NK-92 treated with Interleukin-12 subunit alpha and Interleukin-12 subunit beta, amount 100 ng/mL, for 24 hours (cell line): ENCODE data around the gene SLC27A4.
A peak's percentile ranks its signal among the peaks of the same experiment; 100 is the strongest.

Experiments used
- DNase-seq: peaks from one replicate; lab custom pipeline; 2025; lab: John Stamatoyannopoulos, UW

The SLC27A4 gene

GRCh38 chr9:128339761-128340690 lies at the start of gene SLC27A4:
SLC27A4 (plus strand) TSS chr9:128340527; CDS start chr9:128343133, 2,606 bp downstream.
- peak; percentile 60 for DNase-seq

DNA sequence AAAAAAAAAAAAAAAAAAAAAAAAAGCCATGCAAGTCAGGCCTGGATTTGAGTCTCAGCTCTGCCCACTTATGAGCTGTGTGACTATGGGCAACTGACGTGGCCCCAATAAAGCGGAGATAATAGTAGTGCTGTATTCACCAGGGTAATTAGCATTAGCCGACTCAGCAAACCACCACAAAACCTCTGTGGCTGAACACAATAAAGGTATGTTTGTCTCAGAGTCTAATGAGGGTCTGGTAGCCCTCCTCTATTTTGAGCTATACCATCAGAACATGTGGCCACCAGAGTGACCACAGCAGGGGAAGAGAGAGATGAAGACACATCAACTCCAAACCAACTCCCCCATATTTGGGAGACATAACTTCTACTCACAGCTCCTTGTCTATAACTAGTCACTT lies 48.3 kb upstream of the SLC27A4 start:
- DNase-seq, result no peak

- DNase-seq, result no peak
These were observed 47.2 kb upstream of the SLC27A4 start for GRCh38 chr9:128293091-128293490.

DNA sequence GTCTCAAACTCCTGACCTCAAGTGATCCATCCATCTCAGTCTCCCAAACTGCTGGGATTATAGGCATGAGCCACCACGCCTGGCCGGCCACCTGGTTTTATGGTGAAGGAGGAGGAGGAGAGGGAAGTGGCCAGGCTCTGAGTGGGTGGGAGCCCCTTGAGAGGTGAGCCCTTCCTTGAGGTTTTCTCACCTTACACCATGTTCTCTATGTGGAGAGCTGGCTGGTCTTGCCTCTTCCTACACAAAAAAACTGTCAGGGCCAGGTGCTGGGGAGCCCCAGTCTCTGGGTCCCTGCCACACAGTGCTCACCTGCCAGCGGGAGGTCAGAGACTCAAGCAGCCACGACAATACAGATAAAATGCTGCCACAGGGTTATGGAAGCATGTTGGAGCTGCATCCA lies 46.2 kb upstream of the SLC27A4 start:
- no peak for DNase-seq

DNA sequence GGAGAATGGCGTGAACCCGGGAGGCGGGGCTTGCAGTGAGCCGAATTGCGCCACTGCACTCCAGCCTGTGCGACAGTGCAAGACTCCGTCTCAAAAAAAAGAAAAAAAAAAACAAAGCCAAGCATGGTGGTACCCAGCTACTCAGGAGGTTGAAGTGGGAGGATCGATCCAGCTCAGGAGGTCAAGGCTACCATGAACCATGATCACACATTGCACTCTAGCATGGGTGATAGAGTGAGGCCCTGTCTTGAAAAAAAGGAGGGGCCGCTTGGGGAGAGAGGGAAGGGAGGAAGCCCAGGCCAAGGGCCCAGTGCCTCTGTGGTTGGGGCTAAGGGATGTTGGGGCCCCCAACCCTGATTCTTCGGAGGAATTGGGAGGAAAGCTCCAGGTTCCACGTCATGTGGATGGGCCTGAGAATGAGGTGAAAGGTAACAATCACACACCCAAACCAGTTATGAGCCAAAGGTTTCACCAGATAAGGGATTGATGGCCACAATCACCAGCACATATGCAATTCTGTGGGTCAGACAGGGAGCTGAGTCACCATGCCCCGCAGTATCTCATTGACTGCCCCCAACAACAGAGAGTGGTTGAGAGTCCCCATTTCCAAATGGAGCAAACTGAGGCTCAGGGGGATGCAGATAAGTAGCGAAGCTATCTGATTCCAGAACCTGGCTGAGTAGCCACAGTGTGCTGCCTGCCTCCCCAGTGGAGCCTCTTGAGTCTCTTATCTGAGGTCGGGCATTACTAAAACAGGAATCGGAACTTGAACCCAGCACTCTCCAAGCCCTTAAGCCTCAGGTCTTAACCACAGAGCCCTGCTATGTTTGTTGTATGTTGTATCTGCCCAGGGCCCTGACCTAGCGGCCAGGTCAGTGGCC lies 43.7 kb upstream of the SLC27A4 start:
- DNase-seq, result no peak

DNA sequence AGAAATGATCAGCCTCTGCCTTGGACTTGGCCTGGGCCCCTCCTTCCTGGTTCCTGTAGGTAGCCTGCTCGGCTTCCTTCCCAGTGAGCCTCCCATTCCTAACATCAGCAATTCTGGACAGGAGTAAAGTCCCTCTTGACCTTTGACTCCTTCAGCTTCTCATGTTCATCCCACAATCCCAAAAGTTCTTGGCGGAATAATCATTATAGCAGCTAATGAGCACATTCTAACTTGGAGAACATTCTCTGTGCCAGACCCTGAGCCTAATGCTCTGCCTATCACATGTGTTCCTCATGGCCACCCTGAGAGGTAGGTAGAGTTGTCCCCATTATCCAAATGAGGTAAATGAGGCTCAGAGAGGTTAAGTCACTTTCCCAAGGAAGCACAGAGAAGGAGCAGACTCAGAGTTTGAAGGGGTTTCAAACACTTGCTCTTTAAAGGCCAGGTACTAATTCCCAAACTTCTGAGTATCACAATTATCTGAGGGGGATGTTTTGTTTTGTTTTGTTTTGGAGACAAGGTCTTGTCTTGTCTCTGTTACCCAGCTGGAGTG lies 43.0 kb upstream of the SLC27A4 start:
- DNase-seq, result no peak

GRCh38 chr9:128298535-128299482 lies 41.5 kb upstream of the SLC27A4 start:
- DNase-seq, result no peak

- DNase-seq, result no peak
These were observed 36.0 kb upstream of the SLC27A4 start for GRCh38 chr9:128304136-128304970.

- DNase-seq, result no peak
These were observed 35.4 kb upstream of the SLC27A4 start for GRCh38 chr9:128304971-128305288.

DNA sequence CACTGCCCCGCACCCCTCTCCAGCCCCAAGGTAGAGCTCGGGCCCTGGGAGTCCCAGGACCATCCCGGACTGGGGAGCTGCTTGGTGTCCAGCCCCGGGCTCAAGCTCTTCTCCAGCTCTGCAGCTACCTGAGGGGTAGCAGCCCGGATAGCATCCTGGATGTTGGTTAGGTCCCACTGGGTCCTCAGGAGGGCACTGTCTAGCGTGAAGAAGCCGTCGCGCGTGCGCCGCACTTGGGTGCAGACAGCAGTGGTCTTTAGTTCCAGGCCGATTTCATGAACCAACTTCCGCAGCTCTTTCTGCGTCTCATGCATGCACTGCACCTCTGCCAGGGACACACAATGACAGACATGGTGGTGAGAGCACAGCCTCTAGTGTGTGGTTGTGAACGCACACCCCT lies 30.8 kb upstream of the SLC27A4 start:
- no peak for DNase-seq

DNA sequence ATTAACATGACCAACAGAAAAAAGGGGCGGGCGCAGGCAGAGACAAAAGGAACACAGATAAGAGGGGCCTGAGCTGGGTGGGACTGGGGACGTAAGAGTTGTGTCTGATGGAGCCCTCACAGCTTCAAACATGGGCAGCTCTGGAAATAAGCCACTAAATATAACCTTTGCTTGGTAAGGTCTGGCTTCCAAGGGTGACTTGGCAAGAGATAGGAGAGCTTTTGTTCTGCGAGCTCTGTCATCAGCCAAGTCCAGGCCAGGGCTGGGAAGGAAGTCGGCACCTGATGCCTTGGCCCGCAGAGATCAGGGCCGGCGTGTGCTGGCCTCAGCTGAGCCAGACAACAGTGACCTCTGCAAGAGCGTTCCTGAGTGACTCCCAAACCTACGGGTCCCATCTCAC lies 29.9 kb upstream of the SLC27A4 start:
- DNase-seq, result no peak

DNA sequence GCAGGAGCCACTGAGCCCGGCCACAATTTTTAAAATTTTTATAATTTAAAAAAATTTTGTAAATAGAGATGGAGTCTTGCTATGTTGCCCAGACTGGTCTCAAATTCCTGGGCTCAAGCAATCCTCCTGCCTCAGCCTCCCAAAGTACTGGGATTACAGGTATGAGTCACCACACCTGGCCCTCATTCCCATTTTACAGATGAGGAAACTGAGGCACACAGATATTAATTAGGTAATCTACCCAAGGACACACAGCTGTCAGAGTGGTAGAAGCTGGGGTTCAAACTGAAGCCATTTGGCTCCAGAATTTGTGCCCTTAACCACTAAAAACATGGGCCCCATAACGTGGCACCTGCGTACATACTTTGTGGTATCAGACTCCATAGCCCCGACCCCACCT lies 25.6 kb upstream of the SLC27A4 start:
- DNase-seq, result no peak

DNA sequence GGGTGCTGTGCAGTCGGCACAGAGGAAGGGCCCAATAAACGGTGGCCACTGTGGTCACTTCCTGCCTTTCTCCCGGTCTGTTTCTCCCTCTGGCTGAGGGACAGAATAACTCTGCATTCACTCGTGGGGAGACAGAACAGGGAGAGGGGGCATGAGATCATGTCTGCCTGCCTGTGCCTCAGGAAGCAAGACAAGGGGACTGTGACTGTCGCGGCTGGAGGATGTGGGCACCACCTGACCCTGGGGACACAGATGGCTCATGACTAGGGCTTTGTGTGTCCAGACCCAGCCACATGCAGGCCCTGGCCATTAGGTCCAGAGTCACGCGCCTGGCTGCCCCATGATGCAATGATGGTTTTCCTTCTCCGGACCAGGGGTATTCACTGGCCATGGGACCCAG lies 23.9 kb upstream of the SLC27A4 start:
- no peak for DNase-seq

- DNase-seq, result no peak
These were observed 22.7 kb upstream of the SLC27A4 start for GRCh38 chr9:128317629-128318028.

DNA sequence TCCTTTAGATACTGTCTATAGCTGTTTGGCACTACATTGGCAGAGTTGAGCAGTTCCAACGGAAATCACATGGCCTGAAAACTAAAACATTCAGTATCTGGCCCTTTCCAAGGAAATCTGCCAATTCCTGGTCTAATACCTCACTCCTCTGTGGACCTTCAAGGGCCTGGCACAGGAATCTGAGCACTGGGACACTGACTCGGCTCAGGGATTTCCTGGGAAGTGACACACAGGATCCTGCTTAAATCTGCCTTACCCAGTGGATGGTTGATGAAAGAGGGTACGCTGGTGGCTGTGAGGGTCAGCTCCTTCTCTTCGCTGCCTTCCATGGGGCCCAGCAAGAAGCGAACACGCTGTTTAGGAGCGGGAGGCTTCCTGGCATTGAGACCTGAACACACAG lies 19.0 kb upstream of the SLC27A4 start:
- DNase-seq, result no peak

- no peak for DNase-seq
These were observed 18.4 kb upstream of the SLC27A4 start for GRCh38 chr9:128321879-128322403.

DNA sequence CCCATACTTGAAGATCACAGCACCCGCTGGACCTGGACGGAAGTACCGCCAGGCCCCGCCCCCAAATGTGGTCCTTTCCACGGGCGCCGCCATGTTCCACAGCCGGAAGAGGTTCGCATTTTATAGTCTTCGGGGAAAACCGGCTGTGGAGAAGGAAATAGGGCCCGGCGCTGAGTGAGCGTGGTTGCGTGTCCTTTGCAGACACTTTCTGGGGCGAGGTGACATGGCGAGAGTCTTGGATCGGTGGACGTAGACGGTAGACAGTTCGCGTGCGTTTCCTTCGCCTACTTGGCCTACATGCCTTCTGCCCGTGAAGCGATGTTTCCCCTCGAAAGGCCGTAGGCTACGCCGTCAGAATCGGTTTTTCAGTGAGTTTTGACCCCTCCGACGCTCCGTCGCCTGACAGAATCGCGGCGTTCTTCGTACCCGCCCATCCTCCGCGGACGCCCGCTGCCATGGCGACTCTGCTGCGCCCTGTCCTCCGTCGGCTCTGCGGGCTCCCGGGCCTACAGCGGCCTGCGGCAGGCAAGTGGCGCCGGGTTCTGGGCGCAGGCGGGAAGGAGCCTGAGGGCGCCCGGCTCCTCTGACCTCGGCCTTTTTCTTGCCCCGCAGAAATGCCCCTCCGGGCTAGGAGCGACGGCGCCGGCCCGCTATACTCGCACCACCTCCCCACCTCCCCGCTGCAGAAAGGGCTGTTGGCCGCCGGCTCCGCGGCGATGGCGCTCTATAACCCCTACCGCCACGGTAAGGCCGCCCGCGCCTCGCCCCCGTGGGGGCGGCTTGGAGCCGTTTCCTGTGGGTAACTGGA lies 17.7 kb upstream of the SLC27A4 start, which contains the start of the genes COQ4 and TRUB2:
COQ4 (plus strand) TSS at position 436 of the 808 bp plus-strand sequence; CDS start at position 456, 20 bp downstream.
TRUB2 (minus strand) TSS at position 44 of the 808 bp plus-strand sequence; CDS start at position 5, 39 bp downstream.
- peak; percentile 79 for DNase-seq

DNA sequence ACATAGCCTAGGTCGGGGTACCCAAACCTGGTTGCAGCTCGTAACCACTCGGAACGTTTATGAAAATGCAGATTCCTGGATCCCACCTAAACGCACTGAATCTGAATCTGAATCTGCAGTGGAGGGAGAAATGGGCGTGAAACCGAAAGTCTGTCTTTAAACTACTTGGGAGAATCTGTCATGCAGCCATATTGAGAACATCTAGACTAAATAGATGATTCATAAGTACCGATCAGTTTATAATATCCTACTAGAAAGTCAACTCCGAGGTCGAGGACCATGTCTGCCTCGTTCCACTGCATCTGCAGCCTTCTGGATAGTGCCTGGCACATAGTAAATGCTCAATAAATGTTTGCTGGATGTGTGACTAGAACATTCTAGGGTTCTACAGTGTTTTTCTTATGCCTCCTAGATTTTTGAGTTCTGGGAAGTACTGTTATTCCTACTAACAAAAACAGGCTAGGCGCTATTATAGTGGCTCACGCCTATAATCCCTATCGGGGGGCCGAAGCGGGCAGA lies 17.1 kb upstream of the SLC27A4 start:
- no peak for DNase-seq

DNA sequence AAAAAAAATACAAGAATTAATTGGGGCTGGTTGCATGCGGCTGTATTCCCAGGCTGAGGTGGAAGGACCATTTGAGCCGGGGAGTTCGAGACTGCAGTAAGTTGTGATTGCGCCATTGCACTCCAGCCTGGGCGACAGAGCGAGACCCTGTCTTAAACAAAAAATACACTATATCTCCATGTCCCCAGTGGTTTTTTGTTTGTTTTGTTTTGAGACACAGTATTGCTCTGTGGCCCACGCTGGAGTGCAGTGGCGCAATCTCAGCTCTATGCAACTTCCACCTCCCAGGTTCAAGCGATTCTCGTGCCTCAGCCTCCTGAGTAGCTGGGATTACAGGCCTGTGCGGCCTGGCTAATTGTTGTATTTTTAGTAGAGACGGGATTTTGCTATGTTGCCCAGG lies 16.5 kb upstream of the SLC27A4 start:
- DNase-seq, result no peak
